Measurements from ENCODE around the gene SLC25A25.

The SLC25A25 gene

DNA sequence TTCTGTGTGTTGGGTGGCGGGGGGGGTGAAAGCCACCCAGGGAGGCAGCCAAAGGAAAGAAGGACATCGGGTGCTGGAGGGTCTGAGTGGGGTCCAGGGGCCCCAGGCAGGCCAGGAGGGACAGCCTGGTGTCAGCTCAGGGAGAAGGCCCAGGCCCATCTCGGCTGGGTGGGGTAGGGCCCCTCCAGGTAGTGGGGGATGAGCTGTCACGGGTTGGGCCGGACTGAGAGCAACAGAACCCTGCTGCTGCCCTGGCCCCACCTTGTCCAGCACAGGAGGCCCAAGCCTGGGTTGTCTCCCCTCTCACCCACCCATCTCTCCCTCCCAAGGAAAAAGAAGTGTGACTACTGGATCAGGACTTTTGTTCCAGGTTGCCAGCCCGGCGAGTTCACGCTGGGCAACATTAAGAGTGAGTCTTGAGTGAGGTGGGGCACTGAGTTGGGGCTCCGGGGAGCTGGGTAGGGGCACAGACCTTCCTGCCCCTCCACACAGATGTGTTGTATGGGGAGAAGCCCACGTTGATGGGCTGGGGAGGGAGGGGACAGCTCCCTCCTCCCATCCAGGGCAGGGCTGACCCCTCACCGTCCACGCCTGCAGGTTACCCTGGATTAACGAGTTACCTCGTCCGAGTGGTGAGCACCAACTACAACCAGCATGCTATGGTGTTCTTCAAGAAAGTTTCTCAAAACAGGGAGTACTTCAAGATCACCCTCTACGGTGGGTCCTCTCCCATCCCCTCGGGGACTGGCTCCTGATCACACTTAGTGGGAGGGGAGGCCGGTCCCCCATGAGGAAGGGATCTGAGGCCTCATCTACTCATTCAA, 83.5 kb downstream of the SLC25A25 start:
- DNase-seq (ENCODE audit: low read depth in 1 of 2, low spot score in 1 of 2): no peak
- in situ Hi-C loops (cut with HindIII; ENCODE audit: low pct_unique_long_range_greater_than_20kb, low sequenced_read_pairs): no loop called here
- TF ChIP-seq JUND (IDR thresholded peaks at IDR 0.05; ENCODE audit: low read depth): no peak

DNA sequence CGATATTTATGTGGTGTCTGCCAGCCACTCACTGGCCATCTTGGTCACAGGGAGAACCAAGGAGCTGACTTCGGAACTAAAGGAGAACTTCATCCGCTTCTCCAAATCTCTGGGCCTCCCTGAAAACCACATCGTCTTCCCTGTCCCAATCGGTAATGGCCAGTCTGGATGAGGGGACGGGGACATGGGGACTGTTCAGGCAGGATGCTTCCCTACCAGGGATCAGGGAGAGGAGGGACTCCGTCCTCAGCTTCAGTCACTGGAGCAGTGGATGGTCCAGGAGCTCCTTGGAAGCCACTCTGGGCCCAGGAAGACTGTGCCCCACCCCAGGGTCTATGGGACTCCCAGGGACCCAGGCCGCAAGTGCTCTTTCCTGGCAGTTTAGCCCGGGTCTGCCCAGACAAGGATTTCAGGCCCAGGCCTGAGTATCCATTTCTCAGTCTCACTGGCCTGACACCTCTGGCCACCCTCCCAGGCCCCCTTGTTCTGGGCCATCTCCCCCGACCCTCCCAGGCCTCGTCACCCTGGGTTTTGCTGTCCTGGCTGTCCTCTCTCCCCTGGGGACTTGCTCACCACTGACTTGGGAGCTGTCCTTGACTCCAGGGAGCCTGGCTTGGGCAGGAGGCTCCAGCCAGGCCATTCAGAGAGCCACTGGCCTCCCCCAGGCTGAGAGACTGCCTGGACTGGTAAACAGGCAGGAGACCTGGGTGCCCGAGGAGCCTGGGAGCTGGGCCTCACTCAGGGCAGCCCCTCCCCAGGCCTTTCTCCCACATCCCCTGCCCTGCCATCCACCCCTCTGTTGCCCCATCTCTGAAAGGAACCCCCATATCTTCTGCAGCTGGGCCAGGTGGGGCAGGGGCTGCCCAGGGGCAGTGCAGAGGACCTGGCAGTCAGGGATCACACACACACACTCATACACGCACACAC, 84.4 kb downstream of the SLC25A25 start:
- no peak for DNase-seq (ENCODE audit: low read depth in 1 of 2, low spot score in 1 of 2)
- no peak for TF ChIP-seq JUND (IDR thresholded peaks at IDR 0.05; ENCODE audit: low read depth)
- in situ Hi-C loops (cut with HindIII; ENCODE audit: low pct_unique_long_range_greater_than_20kb, low sequenced_read_pairs): no loop called here

GRCh38 chr9:128153060-128153946, 85.3 kb downstream of the SLC25A25 start:
- in situ Hi-C loops (cut with HindIII; ENCODE audit: low pct_unique_long_range_greater_than_20kb, low sequenced_read_pairs): no loop called here
- no peak for TF ChIP-seq JUND (IDR thresholded peaks at IDR 0.05; ENCODE audit: low read depth)
- DNase-seq (ENCODE audit: low read depth in 1 of 2, low spot score in 1 of 2): no peak

GRCh38 chr9:128153947-128154695, 86.1 kb downstream of the SLC25A25 start:
- no peak for TF ChIP-seq JUND (IDR thresholded peaks at IDR 0.05; ENCODE audit: low read depth)
- in situ Hi-C loops (cut with HindIII; ENCODE audit: low pct_unique_long_range_greater_than_20kb, low sequenced_read_pairs): no loop called here
- DNase-seq (ENCODE audit: low read depth in 1 of 2, low spot score in 1 of 2): no peak

- in situ Hi-C loops (cut with HindIII; ENCODE audit: low pct_unique_long_range_greater_than_20kb, low sequenced_read_pairs): no loop called here
- no peak for TF ChIP-seq JUND (IDR thresholded peaks at IDR 0.05; ENCODE audit: low read depth)
- DNase-seq (ENCODE audit: low read depth in 1 of 2, low spot score in 1 of 2): no peak
These were observed 87.9 kb downstream of the SLC25A25 start for GRCh38 chr9:128155736-128156500.
